OCI-LY3 (cell line): ENCODE data around the gene ARL6.

ENCODE experiments used
- EZH2phosphoT487 ChIP-seq: fragments of 200-600 bp; shearing (Covaris generic); IDR thresholded peaks from 2 replicates; pipeline ENCODE4 v1.6.1; 2018; ENCODE audit warnings: antibody characterized with exemption, mixed run types, low read depth
- TF ChIP-seq, protein P1 (sequence below): fragments of 200-600, 300-600 bp; sonication (generic); IDR thresholded peaks from 2 replicates; pipeline ENCODE4 v1.5.1; 2014; ENCODE audit warnings: antibody characterized with exemption, low read length, low read depth

DNA sequence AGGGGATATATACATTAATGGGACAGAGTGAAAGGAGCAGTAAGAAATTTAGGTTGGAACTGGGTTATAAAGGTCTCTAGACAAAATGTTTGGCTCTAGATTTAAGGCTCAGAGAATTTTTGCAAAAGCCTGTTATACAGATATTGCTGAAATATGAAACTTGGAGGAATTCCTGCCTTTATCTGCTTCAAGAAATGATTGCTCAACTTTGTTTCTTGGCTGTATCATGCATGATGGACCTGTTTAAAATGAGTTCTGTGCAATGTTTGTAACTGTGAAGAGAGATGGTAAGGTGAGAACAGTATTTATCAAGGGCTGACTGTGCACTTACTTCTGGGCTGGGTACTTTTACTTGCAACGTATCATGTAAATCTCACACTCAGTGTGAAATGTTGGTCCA, 60.5 kb downstream of the ARL6 start:
- TF ChIP-seq, protein P1, sequence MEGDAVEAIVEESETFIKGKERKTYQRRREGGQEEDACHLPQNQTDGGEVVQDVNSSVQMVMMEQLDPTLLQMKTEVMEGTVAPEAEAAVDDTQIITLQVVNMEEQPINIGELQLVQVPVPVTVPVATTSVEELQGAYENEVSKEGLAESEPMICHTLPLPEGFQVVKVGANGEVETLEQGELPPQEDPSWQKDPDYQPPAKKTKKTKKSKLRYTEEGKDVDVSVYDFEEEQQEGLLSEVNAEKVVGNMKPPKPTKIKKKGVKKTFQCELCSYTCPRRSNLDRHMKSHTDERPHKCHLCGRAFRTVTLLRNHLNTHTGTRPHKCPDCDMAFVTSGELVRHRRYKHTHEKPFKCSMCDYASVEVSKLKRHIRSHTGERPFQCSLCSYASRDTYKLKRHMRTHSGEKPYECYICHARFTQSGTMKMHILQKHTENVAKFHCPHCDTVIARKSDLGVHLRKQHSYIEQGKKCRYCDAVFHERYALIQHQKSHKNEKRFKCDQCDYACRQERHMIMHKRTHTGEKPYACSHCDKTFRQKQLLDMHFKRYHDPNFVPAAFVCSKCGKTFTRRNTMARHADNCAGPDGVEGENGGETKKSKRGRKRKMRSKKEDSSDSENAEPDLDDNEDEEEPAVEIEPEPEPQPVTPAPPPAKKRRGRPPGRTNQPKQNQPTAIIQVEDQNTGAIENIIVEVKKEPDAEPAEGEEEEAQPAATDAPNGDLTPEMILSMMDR = no peak
- TF ChIP-seq EZH2phosphoT487 = no peak
